NAMALWA (cell line): ENCODE data around the gene SGSM2.
"Not testable (repeated sequence)": the region's sequence is repeated elsewhere in the genome, so short reads cannot be mapped to it uniquely, and the experiment has no call there.

Source experiments
- DNase-seq: peaks from one replicate; pipeline ENCODE4 v3.0.0-alpha.2; 2015; ENCODE audit warnings: low spot score

The SGSM2 gene, protein sequence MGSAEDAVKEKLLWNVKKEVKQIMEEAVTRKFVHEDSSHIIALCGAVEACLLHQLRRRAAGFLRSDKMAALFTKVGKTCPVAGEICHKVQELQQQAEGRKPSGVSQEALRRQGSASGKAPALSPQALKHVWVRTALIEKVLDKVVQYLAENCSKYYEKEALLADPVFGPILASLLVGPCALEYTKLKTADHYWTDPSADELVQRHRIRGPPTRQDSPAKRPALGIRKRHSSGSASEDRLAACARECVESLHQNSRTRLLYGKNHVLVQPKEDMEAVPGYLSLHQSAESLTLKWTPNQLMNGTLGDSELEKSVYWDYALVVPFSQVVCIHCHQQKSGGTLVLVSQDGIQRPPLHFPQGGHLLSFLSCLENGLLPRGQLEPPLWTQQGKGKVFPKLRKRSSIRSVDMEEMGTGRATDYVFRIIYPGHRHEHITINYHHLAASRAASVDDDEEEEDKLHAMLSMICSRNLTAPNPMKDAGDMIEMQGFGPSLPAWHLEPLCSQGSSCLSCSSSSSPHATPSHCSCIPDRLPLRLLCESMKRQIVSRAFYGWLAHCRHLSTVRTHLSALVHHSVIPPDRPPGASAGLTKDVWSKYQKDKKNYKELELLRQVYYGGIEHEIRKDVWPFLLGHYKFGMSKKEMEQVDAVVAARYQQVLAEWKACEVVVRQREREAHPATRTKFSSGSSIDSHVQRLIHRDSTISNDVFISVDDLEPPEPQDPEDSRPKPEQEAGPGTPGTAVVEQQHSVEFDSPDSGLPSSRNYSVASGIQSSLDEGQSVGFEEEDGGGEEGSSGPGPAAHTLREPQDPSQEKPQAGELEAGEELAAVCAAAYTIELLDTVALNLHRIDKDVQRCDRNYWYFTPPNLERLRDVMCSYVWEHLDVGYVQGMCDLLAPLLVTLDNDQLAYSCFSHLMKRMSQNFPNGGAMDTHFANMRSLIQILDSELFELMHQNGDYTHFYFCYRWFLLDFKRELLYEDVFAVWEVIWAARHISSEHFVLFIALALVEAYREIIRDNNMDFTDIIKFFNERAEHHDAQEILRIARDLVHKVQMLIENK

DNA sequence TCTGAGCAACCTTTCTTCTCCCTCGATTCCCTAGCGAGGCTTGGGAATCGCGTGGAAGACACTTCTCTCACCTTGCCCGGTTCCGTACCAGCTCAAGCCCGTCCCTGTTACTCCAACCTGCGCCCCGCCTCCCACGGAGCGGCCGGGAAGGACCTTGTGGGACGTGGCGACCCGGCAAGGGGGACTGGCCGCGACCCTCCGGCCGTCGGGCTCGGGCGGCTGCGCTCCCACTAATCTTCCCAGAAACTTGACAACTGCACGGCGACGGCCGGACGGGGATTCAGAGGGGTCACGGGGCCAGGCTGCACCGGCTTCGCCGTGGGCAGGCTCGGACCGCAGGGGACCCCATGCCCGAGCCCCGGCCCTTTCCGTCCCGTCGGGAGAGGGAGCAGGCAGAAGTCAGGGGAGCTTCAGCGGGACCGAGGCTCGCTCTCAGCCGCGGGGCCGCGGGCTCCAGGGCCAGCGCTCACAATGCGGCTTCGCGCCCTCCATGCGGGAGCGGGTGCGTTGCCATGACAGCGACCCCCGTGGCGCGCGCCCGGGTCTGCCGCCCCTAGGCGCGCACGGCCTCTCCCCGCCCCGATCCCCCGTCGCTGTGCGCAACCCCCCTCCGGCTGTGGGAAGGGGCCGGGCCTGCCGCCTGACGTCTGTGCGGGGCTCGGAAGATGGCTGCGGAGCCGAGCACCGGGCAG lies at the start of gene SGSM2:
TSS of gene SGSM2 (plus strand) at position 650 of the 692 bp plus-strand sequence. CDS start 188 bp downstream, outside the sequence.
- DNase-seq, result peak; percentile 59

DNA sequence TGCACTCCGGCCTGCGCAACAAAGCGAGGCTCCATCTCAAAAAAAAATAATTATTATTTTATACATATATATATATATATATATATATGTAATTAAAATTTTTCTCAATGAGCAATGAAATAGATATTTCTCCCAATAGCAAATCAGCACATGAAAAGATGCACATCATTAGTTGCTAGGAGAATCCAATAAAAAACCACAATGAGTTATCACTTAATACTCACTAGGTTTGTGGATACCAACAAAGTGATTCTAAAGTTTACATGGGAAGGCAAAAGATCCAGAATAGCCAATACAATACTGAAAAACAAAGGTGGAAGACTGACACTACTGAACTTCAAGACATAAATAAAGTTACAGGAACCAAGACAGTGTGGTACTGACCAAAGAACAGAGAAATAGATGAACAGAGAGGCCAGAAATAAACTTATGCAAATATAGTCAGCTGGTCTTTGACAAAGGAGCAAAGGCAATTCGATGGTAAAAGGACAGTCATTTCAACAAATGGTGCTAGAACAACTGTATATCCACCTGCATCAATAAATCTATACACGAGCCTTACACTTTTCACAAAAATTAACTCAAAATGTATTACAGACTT lies 47.3 kb upstream of the SGSM2 start:
- peak; percentile 3 for DNase-seq

DNA sequence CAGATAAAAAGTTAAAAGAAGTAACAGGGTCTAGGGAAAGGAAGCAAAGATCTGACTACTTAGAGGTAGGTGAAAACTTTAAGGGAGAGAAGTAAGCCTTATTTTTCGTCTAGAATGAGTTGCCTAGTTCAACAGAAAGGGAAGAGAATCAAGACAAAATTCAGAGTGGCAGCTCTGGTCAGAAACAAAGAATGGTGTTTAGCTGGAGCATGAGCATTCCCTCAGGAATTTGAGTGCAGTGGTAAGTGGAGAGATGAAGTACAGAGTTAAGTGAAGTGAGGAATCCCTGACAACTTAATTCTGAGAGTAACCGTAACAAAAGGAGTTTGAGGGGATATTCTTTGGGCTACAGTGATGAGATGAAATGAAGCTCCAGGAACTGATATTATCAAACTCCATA lies 45.2 kb upstream of the SGSM2 start:
- DNase-seq, result no peak

DNA sequence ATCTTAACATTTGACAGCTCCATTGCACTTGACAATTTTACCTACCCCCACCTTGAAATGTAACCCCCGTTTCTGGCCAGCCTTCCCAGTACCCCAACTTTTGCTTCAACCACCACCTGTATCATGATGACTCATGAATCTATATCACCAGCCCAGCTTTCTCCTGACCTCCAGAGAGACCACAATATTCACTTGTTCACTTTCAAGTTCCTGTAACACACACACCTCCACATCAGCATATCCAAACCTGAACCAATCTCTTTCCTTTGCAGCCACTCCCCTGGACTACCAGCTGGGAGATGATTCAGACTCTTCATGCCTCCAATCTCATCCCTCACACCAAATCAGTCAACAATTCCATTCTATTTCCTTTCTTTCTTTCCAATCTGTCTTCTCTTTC lies 41.7 kb upstream of the SGSM2 start:
- DNase-seq, result no peak

DNA sequence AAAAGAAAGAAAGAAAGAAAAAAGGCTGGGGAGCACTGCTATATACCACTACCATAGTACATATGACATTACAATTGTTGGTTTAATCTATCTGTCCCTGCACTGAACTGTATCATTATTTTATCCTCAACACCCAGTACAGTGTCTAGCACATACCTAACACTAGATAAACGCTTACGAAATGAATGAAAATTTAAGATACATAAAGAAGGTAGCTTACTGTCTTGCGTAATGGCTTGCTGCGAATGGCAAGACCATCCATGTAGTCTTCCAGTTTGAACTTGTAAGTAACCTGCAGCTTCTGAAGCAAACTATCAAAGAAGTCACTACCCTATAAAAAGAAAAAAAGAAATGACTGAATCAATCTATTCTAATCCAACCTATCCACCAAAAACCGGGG lies 40.3 kb upstream of the SGSM2 start:
- no peak for DNase-seq

DNA sequence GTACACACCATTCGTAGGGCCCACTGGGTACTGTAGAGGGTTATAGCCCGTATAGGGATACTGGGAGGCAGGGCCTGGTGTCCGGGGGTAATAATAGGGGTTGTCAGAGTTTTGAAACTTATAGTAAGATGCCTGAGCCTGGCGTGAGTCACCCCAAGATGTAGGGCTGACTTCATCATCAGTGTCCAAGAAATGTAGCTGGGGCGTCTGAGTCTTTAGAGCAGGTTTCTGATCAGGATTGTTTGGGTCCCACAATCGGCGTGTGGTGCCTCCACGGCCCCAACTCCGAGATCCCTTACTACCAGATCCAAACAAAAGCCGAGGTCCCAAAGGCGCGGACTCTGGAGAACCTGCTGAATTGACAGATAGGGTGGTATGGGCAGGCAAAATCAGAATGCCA lies 38.2 kb upstream of the SGSM2 start:
- no peak for DNase-seq

DNA sequence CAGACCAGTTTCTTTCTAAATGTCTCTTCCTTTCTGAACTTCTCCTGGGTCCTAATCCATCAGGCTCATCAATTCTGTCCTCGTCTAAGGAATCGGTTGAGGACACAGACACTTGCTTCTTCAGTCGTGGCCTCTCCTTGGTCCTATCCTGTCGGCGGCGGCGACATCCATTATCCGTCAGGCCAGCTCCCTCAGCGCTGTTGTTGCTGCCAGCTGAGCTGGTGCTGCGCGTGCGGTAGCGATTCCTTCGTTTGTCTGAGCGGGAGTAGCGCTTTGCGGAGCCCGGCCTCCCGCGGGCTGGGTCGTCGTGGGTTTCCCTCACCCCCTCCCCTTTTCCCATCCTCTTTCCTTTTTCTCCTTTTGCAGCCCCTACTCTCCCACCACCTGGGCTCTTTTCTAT lies 37.5 kb upstream of the SGSM2 start:
- DNase-seq, result no peak

DNA sequence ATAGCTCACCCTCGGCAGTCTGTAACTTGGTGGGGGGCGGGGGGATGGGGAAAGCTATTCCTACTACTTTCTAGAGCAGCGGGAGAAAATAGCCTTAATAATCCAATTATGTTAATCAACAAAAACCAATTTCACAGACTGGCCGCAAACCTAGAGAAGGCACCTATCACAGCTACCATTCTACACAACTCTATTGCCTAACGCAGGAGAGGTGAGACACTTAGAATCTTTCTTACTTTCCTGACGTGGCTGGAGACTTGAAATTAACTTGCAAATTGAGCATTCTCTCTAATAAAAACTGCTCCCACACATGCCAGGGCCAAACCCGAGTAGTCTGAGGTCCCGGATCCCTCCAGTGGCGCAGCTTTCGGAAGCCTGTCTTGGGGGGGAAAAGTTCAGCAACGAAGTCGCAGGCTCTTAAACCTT lies 34.5 kb upstream of the SGSM2 start:
- DNase-seq, result peak; percentile 13

DNA sequence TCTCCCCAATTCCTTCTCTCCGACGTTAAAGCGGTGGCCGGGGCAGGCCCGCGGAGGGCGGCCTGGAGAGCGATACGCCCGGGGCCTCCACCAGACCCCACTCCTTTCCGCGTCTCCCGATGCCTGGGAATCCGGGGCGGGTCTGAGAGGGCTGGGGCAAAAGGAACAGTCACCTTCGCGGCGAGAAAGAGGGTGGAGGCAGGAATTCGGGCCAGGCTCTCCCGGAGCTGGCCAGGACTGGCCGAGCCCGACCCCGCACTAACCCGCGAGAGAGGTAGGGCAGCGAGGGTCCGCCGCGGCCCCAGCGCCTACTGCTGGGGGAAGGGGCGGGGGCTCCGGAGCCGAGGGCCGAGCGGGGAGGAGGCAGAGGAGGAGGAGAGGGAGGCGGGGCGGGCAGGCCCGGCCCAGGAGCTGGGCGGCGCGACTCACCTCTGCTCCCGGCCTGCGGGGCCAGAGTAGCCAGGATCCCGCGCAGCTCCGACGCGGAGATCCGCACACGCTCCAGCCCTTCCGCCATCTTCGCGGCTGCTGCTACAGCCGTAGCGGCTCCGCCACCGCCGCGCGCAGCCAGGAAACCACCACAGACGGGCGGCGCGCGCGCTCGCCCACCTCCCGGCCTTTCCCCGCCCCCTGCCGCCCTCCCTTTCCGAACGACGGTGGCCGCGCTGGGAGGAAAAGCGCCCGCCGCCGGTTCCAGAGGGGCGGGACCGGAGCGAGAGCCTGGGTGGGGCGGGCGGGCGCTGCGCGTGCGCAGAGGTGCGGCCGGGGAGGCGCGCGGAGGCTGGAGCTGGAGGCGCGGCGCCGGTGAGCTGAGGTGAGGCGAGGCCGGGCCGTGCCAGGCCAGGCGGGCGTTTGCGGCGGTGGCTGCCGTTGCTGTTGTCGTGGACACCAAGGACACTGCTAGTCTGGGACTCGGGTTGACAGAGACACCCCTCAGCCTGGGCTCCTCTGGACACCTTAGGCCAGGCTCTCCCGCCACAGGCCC lies 33.8 kb upstream of the SGSM2 start, which contains the start of the genes SMG6 and SRR:
TSS of gene SMG6 (minus strand) at position 582 of the 985 bp plus-strand sequence. CDS start at position 517, 65 bp downstream.
TSS of gene SRR (plus strand) at position 747 of the 985 bp plus-strand sequence. CDS start 11,611 bp downstream, outside the sequence.
- peak; percentile 83 for DNase-seq

DNA sequence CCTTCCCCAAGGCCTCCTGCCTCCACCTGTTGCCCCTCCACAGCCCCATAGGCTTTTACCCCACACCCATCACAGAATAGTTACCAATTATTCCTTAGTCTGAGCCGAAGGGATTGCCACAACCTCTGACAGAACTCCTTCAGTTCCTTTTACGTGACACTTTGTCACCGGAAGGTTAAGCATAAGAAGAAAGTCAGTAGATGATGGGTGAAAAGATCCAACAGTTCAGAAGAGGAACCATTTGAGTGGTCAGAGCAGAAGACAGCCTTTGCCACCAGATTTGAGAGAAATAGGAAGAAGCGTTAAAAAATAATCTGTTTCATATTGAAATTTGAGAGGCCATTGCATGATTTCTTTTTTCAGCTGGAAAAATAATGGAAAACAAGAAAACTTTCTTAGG lies 32.4 kb upstream of the SGSM2 start:
- DNase-seq, result no peak

DNA sequence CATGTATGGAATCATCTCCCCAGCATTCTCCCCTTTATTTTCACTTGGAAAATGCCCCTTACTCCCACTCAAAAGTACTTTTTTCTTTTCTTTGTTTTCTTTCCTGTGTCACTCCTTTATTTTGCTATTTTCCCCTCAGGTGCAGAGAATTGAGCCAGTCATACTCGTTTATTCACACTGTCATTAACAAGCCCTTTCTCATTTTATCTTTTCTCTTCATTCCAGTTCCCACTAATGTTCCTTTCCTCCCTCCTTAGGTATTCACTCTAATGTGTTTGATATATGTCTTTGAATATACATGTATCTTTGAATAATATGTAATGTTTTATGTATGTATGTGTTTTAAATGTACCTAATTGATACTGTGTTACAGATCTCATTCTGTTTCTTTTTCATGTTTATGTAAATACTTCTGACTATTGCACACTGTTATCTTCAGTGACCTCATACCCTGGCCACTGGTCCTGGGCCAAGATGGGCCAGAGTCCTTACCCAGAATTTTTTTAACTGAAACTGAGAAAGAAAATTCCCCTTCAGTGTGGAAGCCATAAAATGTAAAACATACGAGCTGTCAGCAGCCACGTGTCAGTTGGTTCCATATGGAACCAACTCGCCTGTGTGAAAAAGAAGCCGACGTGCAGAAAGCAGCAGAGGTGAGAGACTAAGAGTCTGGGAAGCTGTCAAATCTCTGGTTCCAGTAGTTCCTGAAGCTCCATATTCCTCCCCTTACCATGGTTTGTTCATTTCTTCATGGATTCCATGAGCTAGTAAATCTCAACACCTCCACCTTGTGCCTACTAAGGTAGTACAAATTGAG lies 27.8 kb upstream of the SGSM2 start:
- DNase-seq, result no peak

DNA sequence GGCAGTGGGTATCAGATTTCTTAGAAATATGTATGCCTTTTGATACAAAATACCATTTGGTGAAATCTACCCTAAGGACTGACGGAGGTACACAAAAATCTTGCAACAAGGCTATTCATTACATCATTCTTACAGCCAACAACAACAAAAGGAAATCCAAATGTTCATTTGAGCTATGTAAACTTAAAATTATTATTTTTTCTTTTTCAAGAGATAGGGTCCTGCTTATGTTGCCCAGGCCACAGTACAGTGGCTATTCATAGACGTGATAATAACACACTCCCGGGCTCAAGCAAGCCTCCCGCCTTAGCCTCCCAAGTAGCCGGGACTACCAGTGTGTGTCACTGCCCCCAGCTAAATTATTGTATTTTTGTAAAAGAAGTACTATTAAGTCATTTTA lies 24.6 kb upstream of the SGSM2 start:
- no peak for DNase-seq

DNA sequence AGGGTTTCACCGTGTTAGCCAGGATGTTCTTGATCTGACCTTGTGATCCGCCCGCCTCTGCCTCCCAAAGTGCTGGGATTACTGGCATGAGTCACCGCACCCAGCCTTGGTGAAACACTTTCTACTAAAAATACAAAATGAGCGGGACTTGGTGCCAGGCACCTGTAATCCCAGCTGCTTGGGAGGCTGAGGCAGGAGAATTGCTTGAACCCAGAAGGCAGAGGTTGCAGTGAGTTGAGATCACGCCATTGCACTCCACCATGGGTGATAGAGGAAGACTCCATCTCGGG lies 20.4 kb upstream of the SGSM2 start:
- DNase-seq, result not testable (repeated sequence)

DNA sequence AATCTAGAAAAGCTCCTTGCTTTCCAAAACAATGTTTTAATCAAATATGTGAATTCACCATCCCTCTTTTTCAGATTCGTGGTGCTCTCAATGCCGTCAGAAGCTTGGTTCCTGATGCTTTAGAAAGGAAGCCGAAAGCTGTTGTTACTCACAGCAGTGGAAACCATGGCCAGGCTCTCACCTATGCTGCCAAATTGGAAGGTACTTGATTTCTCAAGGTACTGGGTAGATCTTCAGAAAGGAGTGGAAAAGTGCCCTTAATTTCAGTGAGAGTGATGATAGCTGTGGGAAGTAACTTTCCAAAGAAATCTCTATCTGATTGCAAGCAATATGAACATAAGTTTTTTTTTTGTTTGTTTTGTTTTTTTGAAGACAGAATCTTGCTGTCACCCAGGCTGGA lies 19.5 kb upstream of the SGSM2 start:
- DNase-seq, result no peak

DNA sequence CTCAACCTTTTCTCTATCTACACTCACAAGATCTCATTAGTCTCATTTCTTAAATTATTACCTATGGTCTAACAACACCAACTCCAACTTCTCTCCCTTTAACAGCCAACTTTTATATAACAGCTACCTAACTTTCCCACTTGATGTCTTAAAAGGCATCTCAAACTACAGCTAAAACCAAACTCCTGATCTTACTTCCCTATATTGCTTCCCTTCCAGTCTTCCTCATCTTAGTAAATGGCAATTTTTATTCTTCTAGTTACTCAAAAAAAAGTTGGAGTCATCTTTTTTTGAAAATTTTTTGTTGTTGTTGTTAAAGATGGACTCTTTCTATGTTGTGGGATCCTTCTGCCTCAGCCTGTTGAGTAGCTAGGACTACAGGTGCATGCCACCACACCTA lies 18.2 kb upstream of the SGSM2 start:
- no peak for DNase-seq

DNA sequence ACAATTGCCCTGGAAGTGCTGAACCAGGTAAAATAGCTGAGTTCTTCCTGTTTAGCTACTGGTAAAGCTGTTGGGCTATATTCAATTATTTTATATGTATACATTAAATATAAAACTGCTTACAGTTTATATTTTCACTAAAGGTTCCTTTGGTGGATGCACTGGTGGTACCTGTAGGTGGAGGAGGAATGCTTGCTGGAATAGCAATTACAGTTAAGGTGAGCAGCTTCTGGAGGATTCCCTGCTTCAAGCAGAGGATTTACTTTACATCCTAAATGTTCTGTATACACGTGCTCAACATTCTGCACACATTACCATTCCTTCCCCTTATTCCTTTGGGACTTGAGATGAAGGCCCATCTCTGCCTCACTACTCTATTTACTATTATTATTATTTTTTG lies 15.9 kb upstream of the SGSM2 start:
- DNase-seq, result no peak

DNA sequence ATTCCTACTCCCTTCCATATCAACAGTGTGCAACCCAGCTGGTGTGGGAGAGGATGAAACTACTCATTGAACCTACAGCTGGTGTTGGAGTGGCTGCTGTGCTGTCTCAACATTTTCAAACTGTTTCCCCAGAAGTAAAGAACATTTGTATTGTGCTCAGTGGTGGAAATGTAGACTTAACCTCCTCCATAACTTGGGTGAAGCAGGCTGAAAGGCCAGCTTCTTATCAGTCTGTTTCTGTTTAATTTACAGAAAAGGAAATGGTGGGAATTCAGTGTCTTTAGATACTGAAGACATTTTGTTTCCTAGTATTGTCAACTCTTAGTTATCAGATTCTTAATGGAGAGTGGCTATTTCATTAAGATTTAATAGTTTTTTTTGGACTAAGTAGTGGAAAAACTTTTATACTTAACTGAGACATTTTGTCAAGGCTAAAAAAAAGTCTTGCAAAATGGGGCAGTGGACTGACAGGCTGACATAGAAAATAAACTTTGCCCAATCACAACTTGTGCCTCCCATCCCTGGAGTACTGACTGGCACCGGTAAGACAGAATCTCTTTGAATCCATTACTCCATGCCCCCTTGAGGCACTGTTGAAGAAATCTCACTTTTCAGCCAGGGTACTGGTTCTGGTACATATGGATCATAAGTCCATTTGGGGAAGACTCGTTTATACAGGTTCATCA lies 13.5 kb upstream of the SGSM2 start:
- DNase-seq, result no peak

DNA sequence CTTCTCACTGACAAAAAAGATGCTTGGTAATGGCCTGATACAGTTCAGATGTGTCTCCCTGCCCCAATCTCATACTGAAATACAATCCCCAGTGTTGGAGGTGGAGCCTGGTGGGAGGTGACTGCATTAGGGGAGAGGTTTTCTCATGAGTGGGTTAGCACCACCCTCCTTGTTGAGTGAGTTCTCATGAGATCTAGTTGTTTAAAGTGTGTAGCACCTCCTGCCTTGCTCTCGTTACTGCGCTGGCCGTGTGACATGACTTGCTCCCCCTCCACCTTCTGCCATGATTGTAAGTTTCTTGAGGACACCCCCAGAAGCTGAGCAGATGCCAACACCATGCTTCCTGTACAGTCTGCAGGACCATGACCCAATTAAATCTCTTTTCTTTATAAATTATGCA lies 6.0 kb upstream of the SGSM2 start:
- peak; percentile 16 for DNase-seq

DNA sequence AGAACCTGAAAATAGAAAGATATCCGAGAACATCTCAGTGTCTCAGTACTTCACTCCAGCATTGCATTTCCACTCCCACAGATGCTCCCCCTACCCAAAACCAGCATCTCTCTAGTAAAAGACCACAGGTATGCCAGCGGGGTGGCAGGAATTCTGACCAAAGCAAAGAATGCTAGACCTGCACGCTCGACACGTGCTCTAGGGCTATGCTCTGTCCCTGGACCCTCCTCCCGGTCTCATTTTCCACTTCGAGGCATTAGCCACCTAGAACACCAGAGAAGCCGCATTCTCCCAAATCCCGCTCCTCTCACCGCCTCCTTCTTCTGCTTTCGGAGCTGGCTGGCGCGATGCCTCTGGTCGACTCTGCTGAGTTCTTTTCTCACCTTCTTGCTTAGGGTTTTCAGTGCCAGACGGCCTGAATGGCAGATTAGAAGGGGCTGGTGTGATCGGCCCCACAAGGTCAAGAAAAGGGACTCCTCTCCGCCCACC lies 1.5 kb upstream of the SGSM2 start:
- no peak for DNase-seq
